ENCODE measurements around the gene ROR1.

Gene ROR1

DNA sequence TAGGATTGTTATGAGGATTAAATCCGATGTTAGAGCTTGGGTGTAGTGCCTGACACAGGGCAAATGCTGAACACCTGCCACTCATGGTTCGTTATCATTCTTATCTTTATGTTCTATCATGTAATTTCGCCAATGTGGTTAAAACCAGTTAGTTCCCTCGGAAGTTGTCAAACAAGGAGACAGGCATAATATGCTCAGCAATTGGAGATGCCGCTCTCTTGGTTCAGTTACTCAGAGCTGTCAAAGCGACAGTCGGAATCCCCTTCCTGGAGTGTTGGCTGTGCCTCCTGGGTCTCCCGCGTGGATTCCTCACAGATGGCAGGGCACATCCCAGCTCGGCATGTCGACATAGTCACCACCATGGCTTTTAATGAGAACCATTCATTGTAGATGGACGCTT, 192.2 kb downstream of the ROR1 start:
- Mint-ChIP-seq H3K27me3 (peaks cover 18% of the 10 kb centered on the region), H3K4me1 (ENCODE audit: low read depth) (no peaks in the 10 kb centered on the region), H3K9me3 (no peaks in the 10 kb centered on the region), H3K27ac (no peak overlapping the region), H3K4me3 (no peak overlapping the region), H3K36me3 (ENCODE audit: low read depth) (no peaks in the 10 kb centered on the region)

DNA sequence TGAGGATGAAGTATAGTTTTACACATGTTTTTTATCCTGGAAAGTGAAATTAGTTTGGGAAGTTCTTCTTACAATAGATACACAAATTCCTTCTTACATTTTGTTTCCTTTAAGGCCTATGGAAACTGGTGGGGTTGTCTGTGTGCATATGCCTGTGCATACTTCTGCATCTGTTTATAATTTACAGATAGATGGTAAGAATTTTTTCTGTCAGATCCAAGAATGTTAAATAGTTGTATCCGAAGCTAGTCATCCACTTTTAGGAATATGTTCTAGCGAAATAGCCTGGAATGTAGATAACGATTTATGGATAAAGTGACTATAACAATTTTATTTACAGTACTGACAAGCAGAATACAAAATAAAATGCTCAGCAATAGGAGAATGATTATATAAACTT, 194.1 kb downstream of the ROR1 start:
- Mint-ChIP-seq H3K27me3 (peaks cover 14% of the 10 kb centered on the region), H3K27ac (no peak overlapping the region), H3K9me3 (no peaks in the 10 kb centered on the region), H3K36me3 (ENCODE audit: low read depth) (no peaks in the 10 kb centered on the region), H3K4me3 (no peak overlapping the region), H3K4me1 (ENCODE audit: low read depth) (no peaks in the 10 kb centered on the region)

DNA sequence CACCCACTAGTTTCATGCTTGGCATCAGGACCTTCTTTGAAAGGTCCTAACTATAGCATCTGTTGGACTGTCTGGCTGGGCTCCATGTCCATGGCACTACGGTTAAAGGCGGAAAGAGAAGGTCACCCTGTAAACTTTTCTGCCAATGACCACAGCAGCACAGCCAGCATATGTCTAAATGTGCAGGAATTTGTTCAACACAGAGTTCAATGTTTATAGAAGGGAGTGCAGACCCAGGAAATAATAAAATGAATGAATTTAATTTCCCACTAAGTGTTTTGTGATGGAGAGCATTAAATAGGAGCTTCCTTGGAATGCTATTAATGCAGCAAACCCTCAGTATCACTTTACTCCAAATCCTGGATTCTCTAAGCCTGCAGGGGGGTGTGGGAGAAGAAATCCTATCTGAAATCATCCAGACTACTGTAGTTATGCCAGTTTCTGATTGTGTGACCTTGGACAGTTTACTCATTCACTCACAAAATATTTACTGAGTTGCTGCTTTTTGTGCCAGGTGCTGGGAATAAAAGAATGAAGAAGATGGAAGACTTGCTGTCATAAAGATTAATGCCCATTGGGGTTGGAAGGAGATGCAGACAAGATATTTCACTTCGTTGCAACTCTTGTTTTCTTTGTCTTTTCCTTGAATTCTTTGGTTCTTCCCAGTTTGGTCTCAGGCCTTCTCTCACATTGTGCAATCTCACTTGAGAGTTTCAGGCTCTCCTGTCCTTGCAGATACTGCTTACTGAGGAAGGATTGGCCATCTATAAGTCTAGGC, 195.0 kb downstream of the ROR1 start:
- Mint-ChIP-seq H3K27ac (no peak overlapping the region), H3K36me3 (ENCODE audit: low read depth) (no peaks in the 10 kb centered on the region), H3K4me3 (no peak overlapping the region), H3K27me3 (peaks cover 14% of the 10 kb centered on the region), H3K4me1 (ENCODE audit: low read depth) (no peaks in the 10 kb centered on the region), H3K9me3 (no peaks in the 10 kb centered on the region)

DNA sequence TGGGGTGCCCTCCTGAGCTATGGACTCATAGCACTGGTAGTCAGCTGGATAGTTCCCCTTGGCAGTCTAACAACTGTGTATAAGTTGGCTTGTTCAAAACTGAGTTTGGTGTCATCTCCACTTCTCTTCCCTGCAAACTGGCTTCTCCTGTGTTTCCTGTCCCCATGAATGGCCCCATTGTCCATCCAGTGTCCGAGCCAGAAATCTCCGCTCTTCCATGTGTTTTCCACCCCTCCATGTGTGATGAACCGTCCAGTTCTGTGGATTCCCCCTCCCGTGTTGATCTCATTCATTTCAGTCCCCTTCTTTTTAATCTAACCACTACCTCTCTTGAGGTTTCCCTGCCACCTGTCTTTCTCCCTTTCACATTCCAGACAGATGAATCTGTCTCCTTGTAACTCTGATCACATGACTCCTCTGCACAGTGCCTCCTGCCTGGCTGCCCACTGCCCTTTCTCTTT, 195.7 kb downstream of the ROR1 start:
- H3K27ac Mint-ChIP-seq: no peak overlapping the region
- H3K27me3 Mint-ChIP-seq: peaks cover 14% of the 10 kb centered on the region
- H3K36me3 Mint-ChIP-seq (ENCODE audit: low read depth): no peaks in the 10 kb centered on the region
- H3K4me3 Mint-ChIP-seq: no peak overlapping the region
- H3K9me3 Mint-ChIP-seq: no peaks in the 10 kb centered on the region
- no peaks in the 10 kb centered on the region for H3K4me1 Mint-ChIP-seq (ENCODE audit: low read depth)

DNA sequence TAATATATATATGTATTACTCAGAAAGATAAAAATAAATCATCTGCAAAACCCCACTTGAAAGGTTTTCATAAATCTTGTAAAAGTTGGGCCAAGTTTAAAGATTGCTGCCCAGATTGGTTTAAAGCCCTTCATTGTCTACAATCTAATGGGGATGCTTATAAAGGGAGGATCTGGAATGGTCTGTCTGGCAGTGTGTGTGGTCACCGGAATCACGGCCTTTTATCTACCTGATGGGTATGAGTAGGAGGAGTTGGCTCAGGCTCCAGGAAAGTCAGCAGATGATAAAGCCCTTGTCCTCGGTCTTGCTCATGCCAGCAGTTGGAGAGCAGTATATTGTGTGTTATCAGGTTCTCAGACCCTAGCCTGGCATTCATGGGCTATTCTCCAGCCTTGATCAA, 197.7 kb downstream of the ROR1 start:
- no peak overlapping the region for H3K4me3 Mint-ChIP-seq
- H3K36me3 Mint-ChIP-seq (ENCODE audit: low read depth): no peaks in the 10 kb centered on the region
- H3K9me3 Mint-ChIP-seq: no peaks in the 10 kb centered on the region
- no peaks in the 10 kb centered on the region for H3K4me1 Mint-ChIP-seq (ENCODE audit: low read depth)
- no peak overlapping the region for H3K27ac Mint-ChIP-seq
- peaks cover 14% of the 10 kb centered on the region for H3K27me3 Mint-ChIP-seq

DNA sequence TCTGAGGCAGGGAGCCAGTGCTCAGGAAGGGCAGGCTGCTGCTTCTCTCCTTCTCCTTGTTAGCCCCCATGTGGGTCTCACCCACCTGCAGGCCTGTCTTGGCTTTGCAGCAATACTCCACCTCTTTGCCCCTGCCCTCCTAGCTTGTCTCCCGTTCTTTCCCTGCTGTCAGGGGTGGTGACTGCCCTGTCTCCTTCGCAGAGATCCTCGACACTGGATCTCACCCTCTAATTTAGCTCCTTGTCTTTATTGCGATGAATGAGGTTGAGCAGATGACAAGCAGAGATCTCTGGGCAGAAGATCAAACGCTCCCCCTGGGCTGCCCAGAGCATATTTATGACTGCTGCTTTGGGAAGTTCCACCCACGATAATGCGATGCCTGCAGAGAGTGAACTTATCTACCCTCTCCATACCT, 199.2 kb downstream of the ROR1 start:
- H3K36me3 Mint-ChIP-seq (ENCODE audit: low read depth): no peaks in the 10 kb centered on the region
- no peak overlapping the region for H3K4me3 Mint-ChIP-seq
- no peak overlapping the region for H3K27ac Mint-ChIP-seq
- no peaks in the 10 kb centered on the region for H3K4me1 Mint-ChIP-seq (ENCODE audit: low read depth)
- H3K27me3 Mint-ChIP-seq: peaks cover 8% of the 10 kb centered on the region
- no peaks in the 10 kb centered on the region for H3K9me3 Mint-ChIP-seq

DNA sequence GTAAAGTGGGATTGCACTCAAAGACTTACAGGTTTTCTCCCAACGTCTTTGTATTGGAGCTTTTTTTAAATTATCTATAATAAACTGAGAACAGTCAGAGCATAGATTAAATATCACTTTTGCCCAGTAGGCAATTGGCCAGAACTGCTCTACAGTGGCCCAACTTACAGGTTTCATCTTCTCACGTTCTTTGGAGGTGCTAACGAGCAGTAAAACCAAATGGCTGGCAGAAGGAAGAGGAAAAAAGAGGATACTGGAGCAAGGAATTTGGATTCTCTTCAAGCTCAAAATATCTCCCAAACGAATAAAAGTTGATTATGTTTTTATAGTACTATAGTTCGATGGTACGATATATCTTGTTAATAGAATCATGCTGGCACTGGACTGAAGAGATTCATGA, 201.1 kb downstream of the ROR1 start:
- Mint-ChIP-seq H3K27me3 (peaks cover 8% of the 10 kb centered on the region), H3K27ac (no peak overlapping the region), H3K9me3 (no peaks in the 10 kb centered on the region), H3K4me1 (ENCODE audit: low read depth) (no peaks in the 10 kb centered on the region), H3K4me3 (no peak overlapping the region), H3K36me3 (ENCODE audit: low read depth) (no peaks in the 10 kb centered on the region)

DNA sequence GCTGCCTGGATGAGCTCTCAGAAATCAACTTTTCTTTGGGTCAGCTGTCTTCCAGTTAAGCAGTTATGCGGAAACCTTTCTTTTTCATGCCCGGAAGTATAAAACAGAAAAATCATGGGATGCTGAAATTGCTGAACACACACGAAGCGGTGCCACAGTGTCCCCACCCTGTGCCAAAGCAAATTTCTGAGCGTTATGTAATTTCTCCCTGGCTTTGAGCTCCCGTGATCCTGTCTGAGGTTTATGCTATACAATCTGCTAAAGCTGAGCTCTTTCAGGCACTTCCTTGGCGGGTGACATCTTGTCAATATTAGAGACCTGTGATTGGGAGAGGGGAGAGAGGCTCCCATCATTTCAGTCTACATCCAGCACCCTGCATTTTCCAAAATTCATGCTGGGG, 201.7 kb downstream of the ROR1 start:
- no peaks in the 10 kb centered on the region for H3K36me3 Mint-ChIP-seq (ENCODE audit: low read depth)
- peaks cover 8% of the 10 kb centered on the region for H3K27me3 Mint-ChIP-seq
- H3K27ac Mint-ChIP-seq: no peak overlapping the region
- H3K4me1 Mint-ChIP-seq (ENCODE audit: low read depth): no peaks in the 10 kb centered on the region
- no peak overlapping the region for H3K4me3 Mint-ChIP-seq
- no peaks in the 10 kb centered on the region for H3K9me3 Mint-ChIP-seq

DNA sequence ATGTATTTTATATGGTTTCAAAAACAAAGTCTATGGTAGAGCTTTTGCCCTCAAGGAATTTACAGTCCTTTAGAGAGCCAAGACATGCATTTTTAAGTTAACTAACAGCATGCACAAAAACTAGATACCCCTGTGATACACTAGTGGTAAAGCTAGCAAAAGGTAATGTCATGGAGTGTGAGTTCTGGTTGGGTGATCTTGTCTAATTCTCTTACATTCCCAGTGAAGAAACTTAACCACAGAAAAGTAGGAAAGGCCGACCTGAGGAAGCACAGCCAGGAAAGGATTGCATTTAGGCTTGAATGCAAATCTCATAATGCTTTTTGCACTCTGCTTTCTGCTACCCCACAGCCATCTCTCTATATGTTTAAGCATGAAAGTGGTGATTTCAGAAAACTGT, 202.2 kb downstream of the ROR1 start:
- Mint-ChIP-seq H3K4me3 (no peak overlapping the region), H3K27me3 (peaks cover 8% of the 10 kb centered on the region), H3K4me1 (ENCODE audit: low read depth) (no peaks in the 10 kb centered on the region), H3K27ac (no peak overlapping the region), H3K9me3 (no peaks in the 10 kb centered on the region), H3K36me3 (ENCODE audit: low read depth) (no peaks in the 10 kb centered on the region)

DNA sequence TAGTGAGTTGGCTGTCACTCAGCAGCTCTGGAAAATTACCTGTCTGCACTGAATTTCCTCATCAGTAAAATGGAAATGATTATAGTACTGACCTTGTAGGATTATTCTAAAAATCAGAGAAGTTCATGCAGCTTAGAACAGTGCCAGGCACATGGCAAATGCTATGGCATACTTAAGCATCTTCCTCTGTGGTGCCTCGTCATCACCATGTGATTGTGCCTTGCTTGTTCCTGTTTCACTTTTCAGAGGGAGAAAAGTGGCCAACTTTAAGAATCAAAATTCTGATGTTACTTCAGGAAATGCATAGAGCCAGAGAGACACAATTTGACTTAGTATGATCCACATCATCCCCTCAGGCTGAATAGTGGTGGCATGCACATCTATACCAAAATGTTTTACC, 203.6 kb downstream of the ROR1 start:
- no peaks in the 10 kb centered on the region for H3K9me3 Mint-ChIP-seq
- no peak overlapping the region for H3K4me3 Mint-ChIP-seq
- H3K27ac Mint-ChIP-seq: no peak overlapping the region
- no peaks in the 10 kb centered on the region for H3K36me3 Mint-ChIP-seq (ENCODE audit: low read depth)
- H3K4me1 Mint-ChIP-seq (ENCODE audit: low read depth): no peaks in the 10 kb centered on the region
- H3K27me3 Mint-ChIP-seq: peaks cover 8% of the 10 kb centered on the region

DNA sequence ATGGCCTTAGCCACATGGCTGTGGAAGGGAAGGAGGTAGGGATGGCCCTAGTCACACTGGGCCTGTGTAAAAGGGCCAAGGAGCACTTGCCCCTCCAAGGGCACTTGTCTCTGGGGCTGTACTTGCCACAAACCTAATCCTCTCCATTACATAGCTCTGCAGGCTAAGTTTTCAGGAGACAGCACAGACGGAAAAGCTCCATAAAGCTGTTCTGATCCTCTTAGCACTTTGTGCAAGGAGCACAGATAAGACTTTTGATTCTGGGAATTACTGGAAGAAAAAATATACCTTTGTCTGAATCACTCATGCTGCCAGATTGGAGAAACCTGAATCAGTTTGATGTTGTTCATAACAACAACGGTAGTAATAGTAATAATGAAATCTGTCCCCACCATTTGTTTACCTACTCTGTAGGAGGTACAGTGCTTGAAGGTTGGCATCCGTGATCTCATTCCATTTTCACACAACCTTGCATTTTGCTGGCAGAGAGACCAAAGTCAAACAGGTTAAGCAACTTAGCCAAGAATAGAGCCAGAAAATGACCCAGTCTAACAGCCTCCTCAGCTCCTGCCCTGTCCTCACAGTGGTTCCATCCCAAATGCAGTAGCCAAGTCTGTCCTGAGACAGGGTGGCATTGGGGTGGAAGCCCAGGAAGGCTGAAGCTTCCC, 207.1 kb downstream of the ROR1 start:
- no peaks in the 10 kb centered on the region for H3K9me3 Mint-ChIP-seq
- no peaks in the 10 kb centered on the region for H3K4me1 Mint-ChIP-seq (ENCODE audit: low read depth)

DNA sequence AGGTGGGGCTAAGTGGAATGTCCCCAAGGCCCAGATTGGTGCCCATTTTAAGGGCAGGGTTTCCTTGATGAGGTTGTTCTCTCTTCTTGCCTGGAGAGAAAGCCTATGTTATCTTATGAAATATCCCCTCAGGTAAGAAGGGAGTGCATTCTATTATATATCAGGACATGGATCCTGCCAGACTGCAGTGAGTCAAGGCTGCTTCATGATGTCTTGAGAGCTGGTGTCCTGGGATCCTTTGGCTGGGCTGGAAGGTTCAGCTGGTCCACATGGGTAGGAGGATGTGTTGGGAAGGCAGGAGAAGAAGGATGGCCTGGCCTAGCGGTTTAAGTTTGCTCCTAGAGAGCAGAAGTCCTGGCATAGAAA, 207.6 kb downstream of the ROR1 start:
- Mint-ChIP-seq H3K36me3 (ENCODE audit: low read depth) (no peaks in the 10 kb centered on the region), H3K4me3 (no peak overlapping the region), H3K27ac (no peak overlapping the region), H3K9me3 (no peaks in the 10 kb centered on the region), H3K27me3 (no peaks in the 10 kb centered on the region), H3K4me1 (ENCODE audit: low read depth) (no peaks in the 10 kb centered on the region)

More for the DNA sequence above, 207.1 kb downstream of the ROR1 start:
- Mint-ChIP-seq H3K4me3 (no peak overlapping the region), H3K27ac (no peak overlapping the region), H3K27me3 (peaks cover 3% of the 10 kb centered on the region), H3K36me3 (ENCODE audit: low read depth) (no peaks in the 10 kb centered on the region)

DNA sequence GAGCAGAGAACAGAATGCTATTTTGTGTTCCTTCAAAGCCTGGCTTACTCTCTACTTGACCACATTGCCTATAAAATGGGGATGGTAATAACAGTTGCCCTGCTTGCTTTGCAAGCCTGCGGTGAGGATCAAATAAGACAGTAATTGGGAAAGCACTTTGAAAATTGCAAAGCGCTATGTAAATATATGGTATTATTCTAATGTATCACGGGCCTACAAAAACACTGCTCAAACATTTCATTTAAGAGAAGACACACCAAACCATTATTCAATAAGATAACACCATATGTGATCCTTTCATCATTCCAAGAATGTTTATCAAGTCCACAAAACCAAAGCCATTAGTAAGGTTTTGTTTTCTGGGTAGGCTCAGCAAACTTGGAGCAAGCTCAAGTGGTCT, 208.4 kb downstream of the ROR1 start:
- H3K4me3 Mint-ChIP-seq: no peak overlapping the region
- no peaks in the 10 kb centered on the region for H3K27me3 Mint-ChIP-seq
- H3K9me3 Mint-ChIP-seq: no peaks in the 10 kb centered on the region
- no peak overlapping the region for H3K27ac Mint-ChIP-seq
- no peaks in the 10 kb centered on the region for H3K36me3 Mint-ChIP-seq (ENCODE audit: low read depth)
- H3K4me1 Mint-ChIP-seq (ENCODE audit: low read depth): no peaks in the 10 kb centered on the region

DNA sequence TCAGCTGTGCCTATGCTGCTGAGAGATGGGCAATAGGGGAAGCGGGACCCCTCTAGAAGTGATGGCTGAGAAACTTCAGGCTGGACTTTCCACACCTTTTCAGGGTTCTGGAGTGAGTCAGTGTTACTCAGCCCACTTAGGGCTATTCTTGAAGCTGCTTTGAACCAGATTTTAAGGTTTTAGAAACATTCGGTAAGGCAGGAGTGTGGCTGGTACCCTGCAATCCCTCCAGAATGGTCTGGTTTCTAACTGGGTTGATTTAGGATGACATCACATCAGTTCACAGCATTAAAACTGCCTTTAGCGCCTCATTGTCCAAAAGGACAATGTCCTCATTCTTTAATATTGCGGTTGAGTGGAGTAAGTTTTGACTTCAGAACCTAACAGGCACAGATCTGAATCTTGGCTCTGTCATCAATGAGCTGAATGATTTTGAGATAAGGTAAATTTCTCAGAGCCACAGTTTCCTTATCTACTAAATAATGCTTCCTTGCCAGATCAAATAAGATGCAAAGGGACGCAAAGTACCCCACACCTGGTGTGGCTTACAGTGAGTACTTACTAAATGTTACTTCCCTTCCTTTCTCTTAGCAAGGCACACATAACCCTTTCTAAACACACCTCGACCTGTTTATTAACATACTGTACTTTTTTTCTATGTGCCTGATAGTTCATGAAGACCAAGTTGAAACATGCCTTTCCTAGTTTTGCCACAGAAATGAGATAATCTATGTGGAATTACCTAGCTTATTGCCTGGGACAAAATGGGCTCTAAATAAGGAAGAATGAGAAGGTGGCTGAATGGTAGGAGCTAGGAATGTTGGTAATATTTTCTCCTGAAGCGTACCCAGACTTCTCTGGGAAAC, 209.8 kb downstream of the ROR1 start:
- Mint-ChIP-seq H3K27me3 (no peaks in the 10 kb centered on the region), H3K27ac (no peak overlapping the region), H3K4me3 (no peak overlapping the region), H3K9me3 (no peaks in the 10 kb centered on the region), H3K4me1 (ENCODE audit: low read depth) (no peaks in the 10 kb centered on the region), H3K36me3 (ENCODE audit: low read depth) (no peaks in the 10 kb centered on the region)

DNA sequence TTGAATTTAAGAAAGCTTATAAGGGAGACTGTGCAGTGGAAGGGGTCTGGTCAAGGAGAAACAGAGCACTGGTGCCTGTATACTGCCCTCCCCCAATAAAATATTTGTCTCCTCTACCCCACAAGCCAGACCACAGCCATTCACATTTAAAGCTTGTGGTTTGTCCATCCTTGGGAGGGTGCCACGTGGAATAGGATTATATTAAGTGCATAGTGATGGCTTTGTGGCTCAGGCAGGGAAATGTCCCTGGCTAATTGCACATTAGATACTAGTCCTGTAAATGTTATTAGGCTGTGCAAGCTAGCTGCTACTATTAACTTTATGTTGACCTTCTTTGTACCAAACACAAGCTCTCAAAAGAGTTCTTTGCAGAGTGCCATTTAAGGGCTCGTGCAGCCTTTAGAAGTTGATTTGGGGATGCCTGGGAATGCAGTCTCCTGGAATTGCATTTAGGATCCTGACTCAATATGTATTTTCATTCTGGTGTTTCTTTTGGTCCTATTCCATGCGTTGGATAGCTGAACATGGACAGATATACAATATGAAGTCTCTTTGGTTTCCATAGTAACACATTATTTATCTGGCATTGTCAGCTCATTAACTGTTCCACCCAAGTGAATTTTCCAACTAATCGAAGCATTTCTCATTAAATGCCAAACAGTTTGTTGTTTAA, 210.6 kb downstream of the ROR1 start:
- Mint-ChIP-seq H3K4me1 (ENCODE audit: low read depth) (no peaks in the 10 kb centered on the region), H3K36me3 (ENCODE audit: low read depth) (no peaks in the 10 kb centered on the region), H3K27ac (no peak overlapping the region), H3K9me3 (no peaks in the 10 kb centered on the region), H3K4me3 (no peak overlapping the region), H3K27me3 (no peaks in the 10 kb centered on the region)
